Fibroblast of lung (primary cell): ENCODE measurements around the gene PLD1.

Experiments used
- CTCF ChIP-seq, 2 donors: IDR thresholded peaks in 1 of 2; conservative IDR thresholded peaks in 1 of 2; 1 replicate in 1 of 2; 2 replicates in 1 of 2; pipeline ENCODE4 v1.5.1; 2011 to 2012; ENCODE audit warnings: low read length in 2 of 2, control low read depth in 1 of 2, inconsistent platforms in 1 of 2, low read depth in 1 of 2, mild to moderate bottlenecking in 1 of 2
- EZH2 ChIP-seq: IDR thresholded peaks from 2 replicates; pipeline ENCODE4 v1.5.1; 2012; ENCODE audit warnings: low read length, control low read depth, mild to moderate bottlenecking; ENCODE audit errors: missing control alignments

GRCh38 chr3:171615281-171615680, 195.0 kb downstream of the PLD1 start:
- TF ChIP-seq CTCF (conservative IDR thresholded peaks at IDR 0.05 in 1 of 2, IDR thresholded peaks at IDR 0.05 in 1 of 2; ENCODE audit: low read depth in 1 of 2, low read length in 2 of 2) (no peak), EZH2 (no peak)
